ES-I3 (cell line): ENCODE measurements around the gene SOX21.

Source experiments
- H3K36me3 ChIP-seq: 2 replicates; pipeline ENCODE4 v1.6.1; 2013; ENCODE audit warnings: mild to moderate bottlenecking, low read length, control low read depth, moderate library complexity; ENCODE audit not compliant: insufficient read depth
- H3K4me1 ChIP-seq: 2 replicates; pipeline ENCODE4 v1.6.1; 2013; ENCODE audit warnings: mild to moderate bottlenecking, control low read depth, low read length; ENCODE audit not compliant: insufficient read depth
- H3K9ac ChIP-seq: 2 replicates; pipeline ENCODE4 v1.6.1; 2013; ENCODE audit warnings: low read depth, mild to moderate bottlenecking, low read length, moderate library complexity
- H3K9me3 ChIP-seq: 2 replicates; pipeline ENCODE4 v1.6.1; 2013; ENCODE audit warnings: mild to moderate bottlenecking, low read length, moderate library complexity; ENCODE audit not compliant: control insufficient read depth, insufficient read depth

SOX21 gene

GRCh38 chr13:94713561-94714182 is 1.3 kb upstream of the SOX21 start:
- Histone ChIP-seq H3K9ac (peak overlapping the region; percentile 73), H3K36me3 (no peaks in the 10 kb centered on the region), H3K9me3 (no peaks in the 10 kb centered on the region), H3K4me1 (peaks cover 18% of the 10 kb centered on the region)

- Histone ChIP-seq H3K36me3 (no peaks in the 10 kb centered on the region), H3K4me1 (peaks cover 19% of the 10 kb centered on the region), H3K9ac (peak overlapping the region; percentile 73), H3K9me3 (no peaks in the 10 kb centered on the region)
Observed at GRCh38 chr13:94712812-94713560, 641 bp upstream of the SOX21 start.

GRCh38 chr13:94711561-94712286 is 621 bp downstream of the SOX21 start:
- peaks cover 13% of the 10 kb centered on the region for H3K4me1 ChIP-seq
- no peaks in the 10 kb centered on the region for H3K9me3 ChIP-seq
- H3K36me3 ChIP-seq: no peaks in the 10 kb centered on the region
- peak overlapping the region; percentile 73 for H3K9ac ChIP-seq

- no peaks in the 10 kb centered on the region for H3K36me3 ChIP-seq
- peaks cover 13% of the 10 kb centered on the region for H3K4me1 ChIP-seq
- H3K9ac ChIP-seq: peak overlapping the region; percentile 73
- H3K9me3 ChIP-seq: no peaks in the 10 kb centered on the region
Observed at GRCh38 chr13:94710881-94711560, 1.3 kb downstream of the SOX21 start.

GRCh38 chr13:94710065-94710781 is 2.1 kb downstream of the SOX21 start:
- H3K4me1 ChIP-seq: peaks cover 13% of the 10 kb centered on the region
- peak overlapping the region; percentile 73 for H3K9ac ChIP-seq

GRCh38 chr13:94709001-94709834 is 3.1 kb downstream of the SOX21 start:
- Histone ChIP-seq H3K9me3 (no peaks in the 10 kb centered on the region), H3K36me3 (no peaks in the 10 kb centered on the region), H3K4me1 (peaks cover 13% of the 10 kb centered on the region; the same call in 1 of the 2 replicates), H3K9ac (0 out of 2 replicates have a peak overlapping the region, but pooled peaks have one; percentile 4)

More at GRCh38 chr13:94710065-94710781, 2.1 kb downstream of the SOX21 start:
- Histone ChIP-seq H3K9me3 (no peaks in the 10 kb centered on the region), H3K36me3 (no peaks in the 10 kb centered on the region)

- Histone ChIP-seq H3K36me3 (no peaks in the 10 kb centered on the region), H3K4me1 (peaks cover 8% of the 10 kb centered on the region; the same call in 1 of the 2 replicates), H3K9me3 (no peaks in the 10 kb centered on the region), H3K9ac (peak overlapping the region; percentile 70)
Observed at GRCh38 chr13:94708031-94708859, 4.1 kb downstream of the SOX21 start.

- H3K9ac ChIP-seq: peak overlapping the region; percentile 70
- H3K4me1 ChIP-seq: peaks cover 8% of the 10 kb centered on the region; the same call in 1 of the 2 replicates
Observed at GRCh38 chr13:94707400-94708021, 4.8 kb downstream of the SOX21 start.

GRCh38 chr13:94706843-94707399 is 5.4 kb downstream of the SOX21 start:
- H3K36me3 ChIP-seq: no peaks in the 10 kb centered on the region
- peaks cover 8% of the 10 kb centered on the region; the same call in 1 of the 2 replicates for H3K4me1 ChIP-seq
- peak overlapping the region; percentile 70 for H3K9ac ChIP-seq
- H3K9me3 ChIP-seq: no peaks in the 10 kb centered on the region

More at GRCh38 chr13:94707400-94708021, 4.8 kb downstream of the SOX21 start:
- H3K9me3 ChIP-seq: no peaks in the 10 kb centered on the region
- H3K36me3 ChIP-seq: no peaks in the 10 kb centered on the region

- Histone ChIP-seq H3K9me3 (no peaks in the 10 kb centered on the region), H3K9ac (peak overlapping the region; percentile 70; the same call in 1 of the 2 replicates), H3K36me3 (no peaks in the 10 kb centered on the region), H3K4me1 (peaks cover 8% of the 10 kb centered on the region; the same call in 1 of the 2 replicates)
Observed at GRCh38 chr13:94706101-94706842, 6.1 kb downstream of the SOX21 start.
